ENCODE results near the gene GRIA1.

The GRIA1 gene

DNA sequence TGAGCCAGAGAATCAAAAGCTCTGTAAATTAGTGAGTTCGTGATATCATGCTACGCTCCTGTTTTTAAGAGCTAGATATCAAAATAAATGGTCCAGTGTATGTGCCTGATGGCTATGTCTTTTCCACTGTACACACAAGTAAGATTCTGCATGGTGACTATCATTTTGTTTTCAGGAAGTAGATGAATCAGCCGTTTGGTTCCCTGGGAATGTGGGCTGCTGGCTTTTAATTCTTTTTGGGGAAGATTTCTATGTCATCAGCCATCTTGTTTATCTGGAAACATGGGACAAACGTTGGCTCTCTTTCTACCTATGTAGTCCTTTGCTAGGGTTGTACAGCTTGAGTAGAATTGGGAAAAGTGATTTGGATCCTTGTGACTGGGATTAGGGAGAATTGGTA is 126.7 kb downstream of the GRIA1 start:
- DNase-seq = no peak

- DNase-seq = no peak
Measured at GRCh38 chr5:153618307-153618706, 127.8 kb downstream of the GRIA1 start.

DNA sequence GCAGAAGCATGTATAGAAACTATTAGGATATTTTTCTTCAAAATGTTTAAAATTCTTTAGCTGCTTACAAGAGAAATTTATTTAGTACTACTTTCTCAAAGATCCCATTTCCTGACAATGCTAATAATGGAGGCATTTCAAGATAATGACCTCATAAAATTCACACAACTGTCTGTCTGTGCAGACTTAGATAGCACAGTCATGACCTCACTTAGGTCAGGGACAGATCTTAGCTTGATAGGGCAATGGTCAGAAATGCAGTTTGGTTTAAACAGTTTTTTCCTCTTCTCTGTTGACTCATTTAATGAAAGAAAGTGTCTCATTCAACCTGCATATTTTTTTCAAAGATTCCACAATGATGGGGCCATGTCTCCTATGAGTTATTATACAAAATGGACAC is 128.4 kb downstream of the GRIA1 start:
- no peak for DNase-seq

DNA sequence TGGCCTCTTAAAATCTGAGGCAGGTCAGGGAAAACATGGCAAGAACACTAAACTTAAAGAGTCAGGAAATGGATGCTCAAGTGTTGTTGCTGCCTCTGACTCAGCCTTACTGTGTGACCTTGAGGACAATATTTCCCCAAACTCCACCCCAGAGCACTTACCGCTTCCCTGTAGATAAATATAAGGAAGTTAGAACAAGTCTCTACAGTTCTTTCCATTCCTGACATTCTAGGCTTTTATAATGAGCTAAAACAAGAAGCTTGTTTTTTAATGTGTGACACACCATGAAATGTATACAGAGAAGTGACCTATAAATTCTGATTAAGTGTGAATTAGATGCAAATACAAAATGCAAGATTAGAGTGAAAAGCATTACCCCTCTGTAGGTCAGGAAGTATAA is 129.3 kb downstream of the GRIA1 start:
- DNase-seq = no peak

DNA sequence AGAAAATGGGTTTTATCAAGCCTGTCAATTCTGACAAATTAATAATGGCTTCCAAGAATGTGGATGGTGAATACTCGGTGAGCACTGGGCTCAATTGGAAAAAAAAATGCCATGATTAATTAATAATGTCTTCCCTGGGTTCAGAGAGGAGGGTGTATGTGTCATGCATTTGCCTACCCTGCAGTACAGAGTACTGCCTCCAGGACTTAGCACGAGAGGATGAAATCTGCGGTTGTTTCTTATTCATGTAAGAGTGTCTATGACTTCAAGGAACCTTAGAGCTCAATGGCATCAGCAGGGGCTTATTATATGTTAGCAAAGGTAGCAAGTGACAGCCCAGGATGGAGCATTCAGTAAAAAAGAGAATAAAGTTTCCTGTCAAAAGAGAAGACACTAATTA is 132.7 kb downstream of the GRIA1 start:
- no peak for DNase-seq

- DNase-seq = no peak
Measured at GRCh38 chr5:153623751-153624450, 133.4 kb downstream of the GRIA1 start.

DNA sequence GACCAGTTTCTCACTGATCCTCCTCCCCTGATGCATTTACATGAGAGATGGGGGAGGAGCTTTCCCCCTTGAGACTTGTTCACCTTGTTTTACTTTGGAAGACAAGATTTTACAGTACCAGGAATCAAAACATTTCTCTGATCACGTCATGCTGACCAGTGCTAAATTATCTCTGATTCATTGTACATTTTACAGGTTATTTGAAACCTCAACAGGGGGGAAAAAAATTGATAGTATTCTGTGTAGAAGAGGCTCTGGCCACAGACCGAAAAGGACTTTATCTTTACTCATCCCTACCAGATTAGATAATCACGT is 133.9 kb downstream of the GRIA1 start:
- DNase-seq = no peak

- no peak for DNase-seq
Measured at GRCh38 chr5:153625826-153626354, 135.4 kb downstream of the GRIA1 start.

GRCh38 chr5:153626836-153627235 is 136.4 kb downstream of the GRIA1 start:
- no peak for DNase-seq

GRCh38 chr5:153629027-153629895 is 138.8 kb downstream of the GRIA1 start:
- no peak for DNase-seq

- no peak for DNase-seq
Measured at GRCh38 chr5:153630546-153630945, 140.1 kb downstream of the GRIA1 start.

- no peak for DNase-seq
Measured at GRCh38 chr5:153632748-153633290, 142.3 kb downstream of the GRIA1 start.

GRCh38 chr5:153636670-153637451 is 146.4 kb downstream of the GRIA1 start:
- no peak for DNase-seq

DNA sequence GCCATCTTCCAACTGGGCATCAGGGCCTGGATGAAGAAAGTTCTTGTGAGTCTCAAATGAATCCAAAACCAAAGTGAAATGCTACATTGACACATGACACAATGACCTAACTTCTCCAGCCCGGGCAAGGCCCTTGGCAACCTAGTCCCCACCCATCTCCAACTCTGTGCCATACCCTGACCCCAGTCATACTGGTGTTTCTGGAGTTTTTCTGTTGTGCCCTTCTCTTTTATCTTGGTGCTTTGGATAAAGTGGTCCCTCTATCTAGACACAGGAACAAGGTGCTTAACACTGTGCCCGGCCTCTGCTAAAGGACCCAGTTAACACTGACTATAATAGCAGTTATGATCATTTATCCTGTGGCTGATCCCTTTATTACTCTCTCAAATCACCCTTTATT is 149.8 kb downstream of the GRIA1 start:
- DNase-seq = no peak

DNA sequence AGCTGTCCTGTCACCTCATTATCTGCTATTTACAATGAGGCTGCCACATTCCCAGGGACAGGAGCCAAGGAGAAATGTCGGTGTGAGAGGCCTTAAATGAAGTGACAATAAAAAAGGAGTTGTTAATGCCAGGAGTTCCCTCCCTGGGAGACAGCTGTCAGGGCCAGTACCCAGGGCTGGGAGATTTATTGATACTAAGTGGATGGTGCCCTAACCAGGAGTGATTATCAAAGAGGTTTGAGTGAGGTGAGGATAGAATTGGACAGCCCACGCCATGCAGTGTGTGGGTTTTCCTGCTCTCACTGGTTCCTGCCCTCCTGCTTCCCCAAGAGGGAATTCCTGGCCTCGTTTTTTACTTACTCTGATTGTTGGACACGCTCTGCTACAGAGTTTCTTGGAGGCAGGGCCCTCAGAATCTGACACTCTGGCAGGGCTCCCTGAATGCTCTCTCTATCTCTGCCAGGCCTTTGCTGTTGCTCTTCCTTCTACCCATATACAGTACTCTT is 150.8 kb downstream of the GRIA1 start:
- no peak for DNase-seq

- no peak for DNase-seq
Measured at GRCh38 chr5:153654504-153655200, 164.2 kb downstream of the GRIA1 start.

GRCh38 chr5:153655201-153655510 is 164.7 kb downstream of the GRIA1 start:
- no peak for DNase-seq

GRCh38 chr5:153658149-153658548 is 167.7 kb downstream of the GRIA1 start:
- no peak for DNase-seq

DNA sequence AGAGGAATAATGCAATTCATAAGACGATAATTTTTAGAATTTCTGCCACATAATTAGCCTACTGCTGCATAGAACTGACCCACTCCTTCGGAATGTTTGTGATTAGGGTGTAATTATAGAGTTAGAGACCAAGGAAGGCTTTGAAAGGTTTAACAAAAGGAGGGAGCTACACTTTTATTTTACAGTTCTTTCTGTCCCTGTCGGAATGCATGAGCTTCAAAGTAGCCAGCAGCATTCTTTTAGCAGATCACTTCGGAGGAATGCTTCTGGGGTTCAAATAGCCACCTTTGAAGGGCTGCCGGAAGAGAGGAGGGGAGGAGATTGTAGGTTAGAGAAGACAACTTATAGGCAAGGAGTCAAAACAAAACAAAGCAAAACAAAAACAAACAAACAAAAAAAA is 168.1 kb downstream of the GRIA1 start:
- DNase-seq = no peak

DNA sequence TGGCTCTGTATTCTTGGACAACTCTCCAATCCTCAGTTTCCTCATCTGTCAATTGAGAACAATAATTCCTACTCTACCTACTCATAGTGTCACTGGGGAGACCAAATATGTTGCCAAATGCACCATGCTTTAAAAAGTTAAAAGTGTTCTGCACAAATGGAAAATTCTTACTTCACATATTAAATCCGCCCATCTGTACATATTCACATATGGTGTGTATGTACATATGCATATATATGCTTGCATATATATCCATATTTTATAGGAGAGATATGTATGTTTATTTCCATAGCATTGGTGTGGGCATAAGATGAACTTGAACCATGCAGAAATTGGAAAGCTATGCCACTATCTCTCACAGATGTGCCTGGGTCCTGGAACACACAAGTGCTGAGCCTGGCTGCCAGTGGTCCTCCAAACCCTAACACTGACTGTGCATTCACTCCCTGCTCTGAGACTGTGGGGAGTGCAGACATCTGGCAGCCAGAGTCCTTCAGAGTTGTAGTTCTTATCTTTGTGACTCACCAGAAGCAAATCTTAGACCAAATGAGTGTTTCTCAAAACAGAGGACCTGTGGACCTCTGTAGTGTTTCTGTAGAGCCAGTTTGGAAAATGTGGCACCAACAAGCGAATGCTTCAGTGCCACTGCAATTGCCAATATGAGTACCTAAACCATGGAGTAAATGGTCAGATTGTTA is 168.7 kb downstream of the GRIA1 start:
- DNase-seq = no peak

DNA sequence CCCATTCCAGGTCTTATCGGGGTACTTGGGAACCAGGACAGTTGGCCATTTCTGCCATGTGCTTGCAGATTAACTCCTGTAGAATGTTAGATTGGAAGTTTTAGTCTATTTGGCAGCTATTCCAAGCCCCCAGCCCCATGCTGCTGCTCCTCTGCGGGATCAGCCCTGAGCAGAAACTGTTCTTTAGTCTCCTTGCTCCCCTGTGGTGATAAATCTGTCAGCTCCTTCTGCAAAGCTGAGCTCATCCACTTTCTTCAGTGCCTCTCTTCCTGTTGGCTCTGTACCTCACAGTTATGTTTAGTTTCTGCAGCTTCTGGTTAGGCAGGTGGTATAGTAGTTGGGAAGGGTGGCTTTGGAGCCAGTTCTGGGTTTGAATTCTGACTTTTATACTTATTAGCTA is 170.4 kb downstream of the GRIA1 start:
- no peak for DNase-seq

GRCh38 chr5:153661897-153662296 is 171.4 kb downstream of the GRIA1 start:
- DNase-seq = no peak
